NCI-H526 (cell line): ENCODE results near the gene PGLYRP2.

Source experiments
- DNase-seq, 2 experiments: peaks; one replicate each; lab custom pipeline; 2025; lab: John Stamatoyannopoulos, UW

Gene PGLYRP2

GRCh38 chr19:15439821-15440641 is 39.3 kb downstream of the PGLYRP2 start:
- no peak for DNase-seq

GRCh38 chr19:15439078-15439799 is 40.1 kb downstream of the PGLYRP2 start:
- DNase-seq: no peak

- DNase-seq: no peak
Observed at GRCh38 chr19:15438577-15438976, 40.7 kb downstream of the PGLYRP2 start.

- no peak for DNase-seq
Observed at GRCh38 chr19:15438124-15438496, 41.2 kb downstream of the PGLYRP2 start.

- no peak for DNase-seq
Observed at GRCh38 chr19:15437355-15438123, 41.8 kb downstream of the PGLYRP2 start.

GRCh38 chr19:15436826-15437110 is 42.5 kb downstream of the PGLYRP2 start:
- DNase-seq: no peak

GRCh38 chr19:15436012-15436825 is 43.1 kb downstream of the PGLYRP2 start:
- DNase-seq: no peak

GRCh38 chr19:15433519-15434069 is 45.7 kb downstream of the PGLYRP2 start:
- no peak for DNase-seq

- peak; percentile 40 to 92 for DNase-seq
Observed at GRCh38 chr19:15432629-15433518, 46.4 kb downstream of the PGLYRP2 start.

- DNase-seq: peak in 1 of 2 experiments; percentile 15
Observed at GRCh38 chr19:15432018-15432494, 47.2 kb downstream of the PGLYRP2 start.

GRCh38 chr19:15431396-15432017 is 47.8 kb downstream of the PGLYRP2 start:
- DNase-seq: no peak

GRCh38 chr19:15430526-15431120 is 48.7 kb downstream of the PGLYRP2 start:
- DNase-seq: no peak

GRCh38 chr19:15429825-15430467 is 49.4 kb downstream of the PGLYRP2 start:
- no peak for DNase-seq

- DNase-seq: no peak
Observed at GRCh38 chr19:15428956-15429824, 50.1 kb downstream of the PGLYRP2 start.

- DNase-seq: no peak
Observed at GRCh38 chr19:15427991-15428471, 51.3 kb downstream of the PGLYRP2 start.

GRCh38 chr19:15427350-15427700 is 52.0 kb downstream of the PGLYRP2 start:
- no peak for DNase-seq

- peak in 1 of 2 experiments; percentile 2 for DNase-seq
Observed at GRCh38 chr19:15426485-15427349, 52.6 kb downstream of the PGLYRP2 start.
